Inflammatory macrophage treated with lipopolysaccharide for 4 hours (primary cell): ENCODE measurements around the gene CREB3L1.

Source experiments
- DNase-seq: peaks from one replicate; pipeline ENCODE4 v3.0.0-alpha.2; 2020

Gene CREB3L1

GRCh38 chr11:46277622-46278386 is at the start of gene CREB3L1:
CREB3L1 (plus strand) TSS chr11:46277662; CDS start chr11:46278112, 450 bp downstream.
- DNase-seq, result no peak

- peak; percentile 82 for DNase-seq
Measured at GRCh38 chr11:46229230-46229629, 48.2 kb upstream of the CREB3L1 start.

DNA sequence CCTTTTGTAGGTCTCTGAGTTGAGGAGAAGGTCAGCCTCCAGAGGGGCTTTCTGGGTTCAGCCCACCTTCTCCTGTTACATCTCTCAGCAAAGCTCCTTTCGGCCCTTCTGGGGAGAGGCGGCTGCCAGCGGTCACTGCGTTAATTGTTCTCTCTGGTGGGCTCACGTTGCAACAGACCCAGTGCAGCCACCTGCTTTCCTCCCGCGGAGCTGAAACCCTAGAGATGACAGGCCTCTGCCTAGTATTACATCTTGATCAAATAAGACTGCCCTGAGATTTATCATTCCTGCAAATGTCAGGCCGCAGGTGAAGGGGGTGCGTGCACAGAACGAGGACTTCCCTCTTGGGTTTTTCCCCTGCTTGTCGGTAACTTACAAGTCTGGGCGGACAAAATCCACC is 43.2 kb upstream of the CREB3L1 start:
- no peak for DNase-seq

- DNase-seq, result peak; percentile 96
Measured at GRCh38 chr11:46235777-46236688, 41.4 kb upstream of the CREB3L1 start.

DNA sequence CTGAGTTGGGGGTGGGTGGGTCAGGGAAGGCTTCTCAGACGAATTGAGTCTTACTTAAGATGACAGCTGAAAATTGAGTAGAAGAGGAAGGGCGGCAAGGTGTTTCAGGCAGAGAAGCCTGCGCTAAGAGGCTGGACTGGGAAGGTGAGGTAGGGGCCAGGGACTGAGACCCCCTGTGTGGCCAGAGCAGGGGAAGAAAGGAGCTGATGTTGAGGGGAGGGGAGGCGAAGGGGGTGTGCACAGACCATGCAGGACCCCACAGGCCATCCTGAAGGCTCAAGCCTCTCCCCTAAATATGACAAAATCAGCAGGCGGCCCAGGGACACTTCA is 40.6 kb upstream of the CREB3L1 start:
- no peak for DNase-seq

DNA sequence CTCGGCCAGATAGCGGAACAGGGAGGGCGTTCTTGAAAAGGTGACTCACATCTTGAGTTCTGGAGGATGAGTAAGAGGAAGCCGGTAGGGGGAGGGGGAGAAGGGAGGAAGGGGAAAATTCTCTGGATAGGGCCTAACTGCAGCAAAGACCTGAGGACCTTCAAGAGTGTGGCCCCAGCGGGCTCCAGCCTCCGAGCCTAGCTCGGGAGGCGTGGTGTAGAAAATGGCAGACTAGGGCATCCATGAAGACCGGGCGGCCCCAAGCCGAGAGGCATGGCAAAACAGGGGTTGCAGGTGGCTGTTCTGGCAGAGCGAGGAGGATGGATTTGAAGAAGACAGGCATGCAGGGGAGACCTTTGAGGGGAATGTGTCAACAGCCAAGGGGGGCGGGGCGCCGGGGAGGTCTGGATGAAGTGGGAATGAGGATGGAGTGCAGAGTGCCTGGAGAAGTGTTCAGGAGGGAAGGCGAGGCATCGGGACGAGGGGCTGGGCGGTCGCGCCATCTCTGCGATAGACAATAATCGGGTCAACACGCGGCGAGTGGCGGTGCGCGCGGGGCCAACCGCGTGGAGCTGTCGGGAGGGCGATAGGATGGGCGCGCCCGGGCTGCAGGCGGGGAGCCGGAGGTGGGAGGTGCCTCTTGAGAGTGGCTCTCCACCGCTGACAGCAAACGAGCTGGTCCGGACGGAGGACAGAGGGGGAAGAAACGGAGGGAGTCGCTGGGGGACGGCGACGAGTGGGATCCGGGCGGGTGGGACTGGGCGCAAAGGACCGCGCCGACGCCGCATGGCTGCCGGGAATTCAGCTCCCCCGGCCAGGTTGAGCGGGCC is 40.0 kb upstream of the CREB3L1 start:
- peak; percentile 94 for DNase-seq

- peak; percentile 64 for DNase-seq
Measured at GRCh38 chr11:46238078-46238966, 39.1 kb upstream of the CREB3L1 start.

DNA sequence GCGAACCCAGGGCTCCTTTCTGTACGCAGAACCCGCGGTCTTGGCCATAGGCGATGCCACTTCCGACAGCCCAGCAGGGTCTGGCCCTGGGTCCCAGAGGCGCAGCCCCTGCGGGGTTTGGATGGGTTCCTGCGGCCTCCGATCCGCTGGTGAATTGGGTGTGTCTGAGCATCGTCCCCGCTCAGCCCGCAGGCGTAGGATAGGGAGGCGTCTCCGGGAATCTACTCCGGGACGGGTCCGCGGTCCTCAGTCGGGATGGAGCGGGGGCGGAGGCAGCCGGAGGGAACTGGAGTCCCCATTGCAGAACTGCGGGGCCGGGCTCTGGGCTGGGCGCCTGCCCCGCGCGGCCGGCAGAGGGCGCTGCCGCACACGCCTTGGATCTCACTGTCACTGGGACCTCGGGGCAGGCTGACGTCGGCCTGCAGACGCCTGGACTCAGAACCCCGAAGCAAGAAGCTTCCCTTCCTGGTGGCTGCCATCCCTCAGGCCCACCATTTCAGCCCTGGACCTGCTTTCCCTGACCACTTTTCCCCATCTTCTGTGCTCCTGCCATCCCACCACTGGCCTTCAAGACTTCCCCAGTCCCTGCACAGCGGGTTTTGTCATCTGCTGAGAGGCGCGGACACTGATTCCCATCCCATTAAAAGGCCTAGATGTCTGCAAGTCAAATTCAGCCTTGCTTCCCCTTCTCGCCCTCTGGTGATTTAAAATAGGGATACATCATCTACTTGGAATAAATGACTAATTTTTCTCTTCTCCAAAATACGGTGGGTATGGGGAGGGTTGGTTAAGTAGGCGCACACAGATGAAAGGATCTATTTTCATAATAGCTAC is 38.3 kb upstream of the CREB3L1 start:
- DNase-seq, result peak; percentile 78

DNA sequence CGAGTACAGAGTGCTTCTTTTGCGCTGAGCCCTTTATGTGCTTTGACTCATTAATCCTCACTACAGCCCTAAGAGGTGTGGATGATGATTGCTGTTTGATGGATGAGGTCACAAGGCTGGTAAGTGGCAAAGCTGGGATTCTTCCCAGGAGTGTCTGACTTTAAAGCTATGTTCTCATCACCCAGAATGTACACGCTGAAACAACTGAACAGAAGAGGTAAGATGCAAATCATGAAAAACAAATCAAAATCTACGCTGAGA is 37.7 kb upstream of the CREB3L1 start:
- DNase-seq, result no peak

GRCh38 chr11:46240371-46240770 is 37.1 kb upstream of the CREB3L1 start:
- no peak for DNase-seq

DNA sequence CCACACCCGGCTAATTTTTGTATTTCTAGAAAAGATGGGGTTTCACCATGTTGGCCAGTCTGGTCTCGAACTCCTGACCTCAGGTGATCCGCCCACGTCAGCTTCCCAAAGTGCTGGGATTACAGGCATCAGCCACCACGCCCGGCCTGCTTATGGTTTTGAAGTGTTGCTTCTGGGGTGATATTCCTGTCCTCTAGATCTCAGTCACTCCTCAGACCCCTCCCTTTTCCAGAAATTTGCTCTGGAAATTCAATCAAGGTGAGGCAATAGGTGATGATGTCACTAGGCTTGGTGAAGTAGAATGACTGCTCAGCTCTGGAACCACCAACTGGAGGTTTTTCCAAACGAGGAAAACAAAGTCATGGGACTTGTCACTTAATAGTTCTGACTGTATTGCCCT is 36.6 kb upstream of the CREB3L1 start:
- DNase-seq, result no peak

DNA sequence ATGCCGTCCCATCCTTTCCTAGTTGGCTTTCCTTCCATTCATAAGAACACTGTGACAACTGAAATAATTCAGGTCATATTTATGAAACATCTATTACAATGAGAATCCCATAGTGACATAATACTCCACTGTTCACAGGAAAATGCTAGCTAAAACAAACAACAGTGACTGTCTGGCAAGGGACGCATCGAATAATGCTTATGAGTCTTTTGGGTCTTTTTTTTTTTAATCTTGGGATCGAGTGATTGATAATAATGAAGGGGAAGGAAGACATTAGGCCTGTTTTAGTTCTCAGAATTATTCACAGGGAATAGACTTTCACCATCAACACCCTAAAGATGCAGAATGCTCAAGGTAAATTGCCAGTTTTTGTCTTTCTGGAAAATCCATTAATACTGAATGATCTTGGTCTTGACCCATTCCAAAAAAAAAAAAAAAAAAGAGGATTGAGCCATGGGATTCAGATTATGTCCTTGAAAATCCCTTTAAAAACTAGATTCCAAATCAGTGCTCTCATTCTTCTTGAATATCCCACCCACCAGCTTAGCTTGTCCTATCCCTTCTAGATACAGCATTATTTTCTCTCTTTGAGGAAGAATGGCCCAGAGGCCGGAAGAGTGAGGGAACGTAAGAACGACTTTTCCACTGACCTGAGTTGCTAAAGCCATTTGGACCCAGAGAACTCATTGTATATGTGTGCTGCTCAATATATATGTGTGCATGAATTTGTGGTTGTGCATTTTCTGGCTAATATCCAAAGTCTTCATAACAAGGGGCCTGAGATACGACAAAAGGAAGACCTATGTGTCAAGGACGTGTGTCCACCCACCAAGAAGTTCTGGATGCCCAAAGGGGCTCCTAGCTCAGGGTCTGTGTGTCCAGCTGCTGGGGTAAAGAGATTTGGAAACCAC is 35.2 kb upstream of the CREB3L1 start:
- no peak for DNase-seq

DNA sequence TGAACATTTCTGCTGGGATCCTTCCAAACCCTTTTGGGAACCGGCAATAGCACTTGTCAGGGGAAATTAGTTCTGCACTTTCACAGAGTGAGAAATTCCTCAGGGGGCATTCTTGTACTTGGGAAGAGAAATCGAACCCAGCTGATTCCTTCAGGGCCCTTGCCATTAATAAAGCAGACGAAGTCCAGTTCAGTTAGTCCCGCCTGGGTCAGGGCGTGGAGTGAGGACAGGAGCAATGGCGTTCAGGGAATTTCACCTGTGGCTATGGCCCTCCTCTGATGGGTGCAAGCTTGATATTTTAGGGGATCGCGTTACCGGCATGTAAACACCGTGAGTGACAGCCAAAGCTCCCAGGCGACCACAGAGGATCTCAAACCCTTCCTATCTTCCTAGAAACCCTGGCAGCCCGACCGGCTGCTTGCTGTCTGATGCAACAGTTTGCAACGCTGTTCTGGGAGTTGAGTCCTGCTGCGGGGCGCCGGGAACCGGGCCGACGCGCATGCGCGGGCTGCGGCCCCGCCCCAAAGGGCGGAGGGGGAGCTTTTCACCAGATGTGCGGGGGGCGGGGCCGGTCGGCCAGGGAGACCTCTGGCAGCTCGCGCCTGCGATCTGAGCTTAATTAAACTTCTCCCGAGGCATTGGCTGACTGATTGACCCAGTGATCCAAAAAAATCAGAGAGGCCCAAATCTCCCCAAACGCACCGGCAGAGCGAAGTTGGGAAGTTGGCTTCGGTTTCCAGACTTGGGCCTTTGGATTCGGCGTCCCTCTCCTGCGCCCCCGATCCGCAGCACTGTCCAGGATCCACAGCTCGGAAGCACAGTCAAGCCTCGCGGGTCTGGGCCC is 34.3 kb upstream of the CREB3L1 start:
- peak; percentile 87 for DNase-seq

- DNase-seq, result no peak
Measured at GRCh38 chr11:46243796-46244109, 33.7 kb upstream of the CREB3L1 start.

GRCh38 chr11:46246521-46246920 is 30.9 kb upstream of the CREB3L1 start:
- no peak for DNase-seq

DNA sequence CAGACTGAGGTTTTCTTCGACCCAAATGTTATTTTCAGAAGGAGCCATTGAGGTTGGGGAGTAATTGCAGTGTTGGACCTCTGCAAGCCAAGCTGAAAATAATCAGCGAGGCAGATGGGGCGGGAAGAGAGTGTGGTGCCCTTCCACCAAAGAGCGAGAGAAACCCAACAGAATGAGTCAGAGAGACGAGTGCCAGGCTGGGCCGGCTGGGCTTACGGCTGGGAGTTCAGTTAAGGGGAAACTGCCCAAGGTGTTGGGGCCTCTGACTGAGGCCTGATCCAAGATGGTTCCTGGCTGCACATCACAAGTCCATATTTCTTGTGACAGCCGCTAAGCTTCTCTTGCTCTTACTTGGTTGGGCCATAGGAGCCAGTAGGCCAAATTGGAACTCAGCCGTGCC is 30.4 kb upstream of the CREB3L1 start:
- DNase-seq, result no peak

GRCh38 chr11:46247659-46248058 is 29.8 kb upstream of the CREB3L1 start:
- DNase-seq, result no peak

GRCh38 chr11:46248289-46249102 is 29.0 kb upstream of the CREB3L1 start:
- peak; percentile 62 for DNase-seq
